CD4-positive, alpha-beta T cell treated with Interleukin-15 for 4 hours (primary cell): ENCODE data around the gene ADAMTS12.

ENCODE experiments used
- DNase-seq: peaks from one replicate; pipeline ENCODE4 v3.0.0-alpha.2; 2020; ENCODE audit warnings: low spot score

Gene ADAMTS12

GRCh38 chr5:33475706-33476105, 416.1 kb downstream of the ADAMTS12 start:
- DNase-seq = no peak

GRCh38 chr5:33474931-33475499, 416.8 kb downstream of the ADAMTS12 start:
- no peak for DNase-seq

- no peak for DNase-seq
These were observed 417.8 kb downstream of the ADAMTS12 start for GRCh38 chr5:33474004-33474403.
